NCI-H446 (cell line): Measurements from ENCODE around the gene LASP1NB.
"Not testable (repeated sequence)": the region's sequence is repeated elsewhere in the genome, so short reads cannot be mapped to it uniquely, and the experiment has no call there.

Experiments
- DNase-seq, 2 experiments: peaks; one replicate each; lab custom pipeline; 2025; lab: John Stamatoyannopoulos, UW

Gene LASP1NB

GRCh38 chr17:38967290-38967738, 41.9 kb downstream of the LASP1NB start, which contains the start of gene FBXO47:
FBXO47 (minus strand) TSS chr17:38967403; CDS start chr17:38963025, 4,378 bp downstream.
- no peak for DNase-seq

GRCh38 chr17:38969281-38969680, 43.9 kb downstream of the LASP1NB start:
- no peak for DNase-seq

GRCh38 chr17:38970128-38970527, 44.7 kb downstream of the LASP1NB start:
- no peak for DNase-seq

- DNase-seq = no peak
Observed at GRCh38 chr17:38970804-38971203, 45.4 kb downstream of the LASP1NB start.

- not testable (repeated sequence) for DNase-seq
Observed at GRCh38 chr17:38976187-38976551, 50.8 kb downstream of the LASP1NB start.

- DNase-seq = no peak
Observed at GRCh38 chr17:38978180-38978579, 52.8 kb downstream of the LASP1NB start.
